HG03066 (cell line): ENCODE data around the gene PRR20B.
"Not testable (repeated sequence)": the region's sequence is repeated elsewhere in the genome, so short reads cannot be mapped to it uniquely, and the experiment has no call there.

Source experiments
- ATAC-seq: cut with Tn5 transposase; IDR thresholded peaks from one replicate; pipeline ENCODE4 v1.9.1; 2021; ENCODE audit warnings: low read depth; ENCODE audit not compliant: unreplicated experiment

Gene PRR20B

DNA sequence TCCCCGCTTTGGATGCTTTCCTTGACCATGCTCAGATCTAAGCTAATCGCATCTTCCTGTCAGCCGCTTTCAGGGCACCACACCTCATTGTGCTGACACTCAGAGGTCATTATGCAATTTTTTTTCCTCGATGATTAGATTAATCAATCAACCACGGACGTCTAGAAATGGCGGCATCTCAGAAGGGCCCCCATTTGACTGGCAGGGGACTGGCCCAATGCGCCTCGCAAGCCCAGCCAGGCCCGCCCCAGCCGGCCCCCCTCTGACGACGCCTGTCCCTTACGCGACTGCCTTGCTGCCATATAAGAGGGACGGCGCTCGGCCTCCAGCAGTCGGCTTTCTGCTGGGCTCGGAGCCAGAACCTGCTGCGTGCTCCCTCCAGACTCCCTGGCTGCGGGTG lies at the start of gene PRR20B:
PRR20B (plus strand) TSS at position 301 of the 400 bp plus-strand sequence. CDS start 387 bp downstream, outside the sequence.
- ATAC-seq: not testable (repeated sequence)

DNA sequence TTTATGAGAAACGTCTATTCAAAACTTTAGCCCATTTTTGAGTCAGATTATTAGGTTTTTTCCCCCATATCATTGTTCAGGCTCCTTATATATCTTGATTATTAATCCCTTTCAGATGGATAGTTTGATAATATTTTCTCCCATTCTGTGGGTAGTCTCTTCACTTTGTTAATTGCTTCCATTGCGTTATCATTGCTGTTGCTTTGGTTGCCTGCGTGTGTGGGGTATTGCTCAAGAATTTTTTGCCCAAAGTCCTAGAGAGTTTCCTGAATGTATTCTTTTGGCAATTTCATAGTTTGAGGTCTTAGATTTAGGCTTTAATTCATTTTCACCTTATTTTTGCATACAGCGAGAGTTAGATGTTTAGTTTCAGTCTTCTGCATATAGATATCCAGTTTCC lies 32.3 kb upstream of the PRR20B start:
- no peak for ATAC-seq

DNA sequence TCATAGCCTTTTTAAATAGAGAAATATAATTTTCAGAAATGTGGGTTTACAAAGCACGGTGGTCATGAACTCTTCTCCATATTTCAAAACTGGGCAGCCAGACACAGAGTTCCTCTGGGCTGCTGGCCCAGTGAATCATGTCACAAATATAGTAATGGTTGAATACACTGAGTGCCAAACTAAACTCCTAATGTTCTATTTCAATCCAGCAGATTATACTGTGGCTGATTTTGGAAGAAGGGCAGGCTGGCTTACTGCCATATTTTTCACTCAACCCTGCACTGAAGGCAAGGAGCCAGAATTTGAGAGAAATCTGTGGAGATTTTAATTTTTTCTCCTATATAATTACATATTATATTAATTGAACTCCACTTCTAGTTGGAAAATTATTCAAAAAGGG lies 23.6 kb upstream of the PRR20B start:
- ATAC-seq: no peak

DNA sequence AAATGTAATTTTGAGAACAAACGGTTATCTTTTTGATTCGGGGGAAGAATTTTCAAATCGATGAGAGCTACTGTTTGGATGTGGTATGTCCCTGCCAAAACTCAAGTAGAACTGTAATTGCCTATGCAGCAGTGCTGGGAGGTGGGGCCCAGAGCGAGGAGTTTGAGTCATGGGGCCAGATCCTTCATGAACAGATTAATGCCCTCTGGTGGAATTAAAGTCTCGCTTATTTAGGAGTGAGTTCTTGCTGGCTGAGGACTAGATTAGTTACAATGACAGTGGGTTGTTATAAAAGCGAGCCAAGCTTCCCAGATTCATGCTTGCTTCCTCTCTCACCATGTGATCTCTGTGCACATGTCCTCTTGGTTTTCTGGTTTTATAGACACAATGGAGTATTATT lies 18.4 kb upstream of the PRR20B start:
- ATAC-seq: no peak

DNA sequence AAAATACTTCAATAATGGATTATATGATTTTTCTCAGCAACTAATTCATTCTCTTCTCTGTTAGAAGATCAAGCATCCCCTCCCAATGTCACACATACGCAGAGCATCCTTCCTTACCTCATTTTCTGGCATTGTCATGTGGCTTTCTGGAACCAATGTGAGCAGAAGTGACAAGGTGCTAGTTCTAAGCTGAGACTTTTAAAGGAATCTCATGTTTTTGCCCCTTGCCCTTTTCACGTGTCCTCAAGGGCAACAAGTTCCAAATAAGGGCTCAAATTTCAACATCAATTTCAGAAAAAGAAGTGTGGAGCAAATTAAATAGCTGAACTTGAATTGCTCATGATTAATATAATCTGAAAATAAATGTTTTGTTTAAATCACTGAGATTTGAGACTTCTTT lies 11.2 kb upstream of the PRR20B start:
- ATAC-seq: no peak

DNA sequence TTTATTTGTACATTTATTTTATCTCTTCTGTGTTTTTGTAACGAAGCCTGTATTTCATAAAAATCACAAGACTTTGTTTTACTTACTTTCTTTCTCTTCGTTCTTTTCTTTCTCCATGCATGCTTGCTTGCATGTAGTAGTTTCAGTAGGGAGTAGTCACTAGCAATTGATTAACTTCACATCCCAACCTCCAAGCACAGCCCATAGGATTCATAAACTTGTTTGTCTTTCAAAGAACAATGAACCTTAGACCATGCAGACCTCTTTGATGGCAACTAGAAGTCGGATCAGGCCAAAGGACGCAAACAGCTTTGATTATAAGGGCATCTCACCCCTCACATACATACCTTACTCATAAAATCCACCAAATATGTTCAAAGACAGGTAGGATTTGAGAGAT lies 9.7 kb upstream of the PRR20B start:
- ATAC-seq: no peak

DNA sequence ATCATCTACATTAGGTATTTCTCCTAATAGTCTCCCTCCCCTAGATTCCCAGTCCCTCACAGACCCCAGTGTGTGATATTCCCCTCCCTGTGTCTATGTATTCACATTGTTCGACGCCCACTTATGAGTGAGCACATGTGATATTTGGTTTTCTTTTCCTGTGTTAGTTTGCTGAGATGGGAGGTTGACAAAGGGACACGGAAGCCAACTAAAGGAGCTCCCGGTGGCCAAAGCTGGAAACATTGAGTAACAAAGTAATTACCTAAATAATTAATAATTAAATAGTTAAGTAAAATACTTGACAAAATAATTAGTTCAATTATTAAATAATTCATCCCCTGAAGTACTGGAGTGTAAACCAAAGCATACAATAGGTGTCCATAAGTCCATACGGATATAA lies 8.3 kb upstream of the PRR20B start:
- no peak for ATAC-seq

DNA sequence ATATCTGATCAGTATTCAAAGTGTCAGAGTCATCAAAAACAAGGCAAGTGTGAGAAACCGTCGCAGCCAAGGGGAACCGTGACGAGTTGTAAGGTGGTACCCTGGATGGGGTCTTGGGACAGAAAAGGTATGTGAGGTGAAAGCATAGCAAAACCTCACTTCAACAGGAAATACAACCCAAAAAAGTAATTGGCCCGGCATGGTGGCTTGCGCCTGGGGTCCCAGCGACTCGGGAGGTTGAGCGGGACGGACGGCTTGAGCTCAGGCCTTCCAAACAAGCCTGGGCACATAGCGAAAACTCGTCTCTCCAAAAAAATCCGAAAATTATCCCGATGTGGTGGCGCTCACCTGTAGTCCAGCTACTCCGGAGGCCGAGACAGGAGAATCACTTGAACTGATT lies 7.5 kb upstream of the PRR20B start:
- ATAC-seq: not testable (repeated sequence)

DNA sequence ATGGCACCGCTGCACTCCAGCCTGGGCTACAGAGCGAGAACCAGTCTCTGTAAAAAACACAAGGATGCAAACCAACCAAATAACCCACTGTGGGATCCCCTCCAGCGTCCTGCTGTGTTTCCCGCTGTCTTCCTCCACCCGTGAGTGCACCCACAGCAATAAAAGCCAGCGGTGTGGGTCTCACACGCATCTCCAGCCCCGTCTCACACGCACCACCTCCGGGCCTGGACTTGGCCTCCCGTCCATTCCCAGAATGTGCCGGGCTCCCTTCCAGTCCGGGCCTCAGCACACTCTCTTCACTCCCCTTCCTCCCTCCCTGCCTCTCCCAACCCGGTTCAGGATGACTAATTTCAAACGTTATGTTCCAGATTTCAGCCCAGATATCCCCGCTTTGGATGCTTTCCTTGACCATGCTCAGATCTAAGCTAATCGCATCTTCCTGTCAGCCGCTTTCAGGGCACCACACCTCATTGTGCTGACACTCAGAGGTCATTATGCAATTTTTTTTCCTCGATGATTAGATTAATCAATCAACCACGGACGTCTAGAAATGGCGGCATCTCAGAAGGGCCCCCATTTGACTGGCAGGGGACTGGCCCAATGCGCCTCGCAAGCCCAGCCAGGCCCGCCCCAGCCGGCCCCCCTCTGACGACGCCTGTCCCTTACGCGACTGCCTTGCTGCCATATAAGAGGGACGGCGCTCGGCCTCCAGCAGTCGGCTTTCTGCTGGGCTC lies 6.9 kb upstream of the PRR20B start, which contains the start of gene PRR20A:
PRR20A (plus strand) TSS at position 684 of the 734 bp plus-strand sequence. CDS start 387 bp downstream, outside the sequence.
- ATAC-seq: not testable (repeated sequence)

DNA sequence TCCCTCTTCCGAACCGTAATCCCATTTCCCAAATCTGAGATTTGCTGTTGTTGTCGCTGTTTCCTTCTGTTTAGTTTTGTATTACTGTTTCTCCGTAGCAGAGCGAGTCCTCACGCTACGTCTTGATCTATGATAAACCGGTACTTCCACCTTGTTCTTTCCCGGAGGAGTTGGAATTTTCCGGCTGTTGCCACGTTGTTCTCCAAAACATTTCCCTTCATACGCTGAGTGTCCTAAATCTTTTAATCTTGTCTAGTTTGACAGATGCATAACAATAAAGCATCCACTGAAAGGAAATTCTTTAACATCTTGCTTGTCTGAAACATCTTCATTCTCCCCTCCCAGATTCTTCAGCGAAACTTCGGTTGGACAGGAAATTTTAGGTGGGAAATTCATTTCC lies 818 bp downstream of the PRR20B start:
- ATAC-seq: not testable (repeated sequence)

DNA sequence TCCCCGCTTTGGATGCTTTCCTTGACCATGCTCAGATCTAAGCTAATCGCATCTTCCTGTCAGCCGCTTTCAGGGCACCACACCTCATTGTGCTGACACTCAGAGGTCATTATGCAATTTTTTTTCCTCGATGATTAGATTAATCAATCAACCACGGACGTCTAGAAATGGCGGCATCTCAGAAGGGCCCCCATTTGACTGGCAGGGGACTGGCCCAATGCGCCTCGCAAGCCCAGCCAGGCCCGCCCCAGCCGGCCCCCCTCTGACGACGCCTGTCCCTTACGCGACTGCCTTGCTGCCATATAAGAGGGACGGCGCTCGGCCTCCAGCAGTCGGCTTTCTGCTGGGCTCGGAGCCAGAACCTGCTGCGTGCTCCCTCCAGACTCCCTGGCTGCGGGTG lies 6.5 kb downstream of the PRR20B start, which contains the start of gene PRR20C:
PRR20C (plus strand) TSS at position 301 of the 400 bp plus-strand sequence. CDS start 387 bp downstream, outside the sequence.
- ATAC-seq: not testable (repeated sequence)

DNA sequence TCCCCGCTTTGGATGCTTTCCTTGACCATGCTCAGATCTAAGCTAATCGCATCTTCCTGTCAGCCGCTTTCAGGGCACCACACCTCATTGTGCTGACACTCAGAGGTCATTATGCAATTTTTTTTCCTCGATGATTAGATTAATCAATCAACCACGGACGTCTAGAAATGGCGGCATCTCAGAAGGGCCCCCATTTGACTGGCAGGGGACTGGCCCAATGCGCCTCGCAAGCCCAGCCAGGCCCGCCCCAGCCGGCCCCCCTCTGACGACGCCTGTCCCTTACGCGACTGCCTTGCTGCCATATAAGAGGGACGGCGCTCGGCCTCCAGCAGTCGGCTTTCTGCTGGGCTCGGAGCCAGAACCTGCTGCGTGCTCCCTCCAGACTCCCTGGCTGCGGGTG lies 13.0 kb downstream of the PRR20B start, which contains the start of gene PRR20D:
PRR20D (plus strand) TSS at position 301 of the 400 bp plus-strand sequence. CDS start 387 bp downstream, outside the sequence.
- ATAC-seq: not testable (repeated sequence)

DNA sequence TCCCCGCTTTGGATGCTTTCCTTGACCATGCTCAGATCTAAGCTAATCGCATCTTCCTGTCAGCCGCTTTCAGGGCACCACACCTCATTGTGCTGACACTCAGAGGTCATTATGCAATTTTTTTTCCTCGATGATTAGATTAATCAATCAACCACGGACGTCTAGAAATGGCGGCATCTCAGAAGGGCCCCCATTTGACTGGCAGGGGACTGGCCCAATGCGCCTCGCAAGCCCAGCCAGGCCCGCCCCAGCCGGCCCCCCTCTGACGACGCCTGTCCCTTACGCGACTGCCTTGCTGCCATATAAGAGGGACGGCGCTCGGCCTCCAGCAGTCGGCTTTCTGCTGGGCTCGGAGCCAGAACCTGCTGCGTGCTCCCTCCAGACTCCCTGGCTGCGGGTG lies 19.6 kb downstream of the PRR20B start, which contains the start of gene PRR20E:
PRR20E (plus strand) TSS at position 301 of the 400 bp plus-strand sequence. CDS start 387 bp downstream, outside the sequence.
- ATAC-seq: not testable (repeated sequence)

DNA sequence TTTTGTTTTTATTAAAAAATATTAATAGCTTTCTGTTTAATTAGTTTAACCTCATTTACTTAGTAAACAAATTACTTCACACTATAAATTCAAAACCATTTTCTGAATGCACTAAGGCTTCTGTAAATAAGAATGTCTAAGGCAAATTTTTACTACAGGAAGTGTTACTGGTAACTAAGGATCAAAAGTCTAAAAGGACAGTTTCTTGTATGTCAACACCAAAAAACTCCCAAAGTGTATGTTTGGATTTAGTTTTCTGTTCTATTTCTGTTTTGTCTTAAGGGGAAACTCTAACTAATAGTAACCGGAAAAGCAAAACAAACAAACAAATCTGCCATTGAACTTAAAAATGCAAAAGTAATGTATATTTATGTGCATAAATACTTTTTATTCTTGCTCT lies 44.4 kb downstream of the PRR20B start:
- ATAC-seq: no peak
